ENCODE data around the gene CNGA1. TPM values are rescaled to one million over a fixed set of nuclear protein-coding genes. Genes with fewer than 3 reads are reported as not detected.

The CNGA1 gene
- total and polyA plus RNA-seq, 4 donors: 3.9 to 41.3 (median 17.1) TPM

DNA sequence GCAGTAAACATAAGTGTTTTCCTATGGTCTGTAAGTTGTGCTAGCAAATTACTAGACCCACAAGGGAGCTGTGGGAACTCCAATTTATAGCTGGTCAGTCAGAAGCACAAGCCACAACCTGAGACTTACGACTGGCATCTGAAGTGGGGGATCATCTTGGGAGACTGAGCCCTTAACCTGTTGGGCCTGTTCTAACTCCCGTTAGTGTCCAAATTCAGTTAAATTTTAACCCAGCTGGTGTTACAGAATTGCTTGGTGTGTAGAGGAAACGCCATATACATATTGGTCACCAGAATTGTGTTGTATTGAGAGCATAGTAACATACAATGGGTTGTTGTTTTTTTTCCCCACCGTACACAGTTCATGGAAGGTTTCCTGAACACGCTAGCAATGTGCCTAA, 77.0 kb downstream of the CNGA1 start:
- H3K27me3 ChIP-seq (ENCODE audit: control insufficient read depth in 4 of 4, insufficient read depth in 4 of 4, low read length in 3 of 4): no peaks in the 10 kb centered on the region
- peaks cover 0 to 6% (median 0%) of the 10 kb centered on the region in 4 donors for H3K4me1 ChIP-seq (ENCODE audit: control insufficient read depth in 4 of 4, insufficient read depth in 4 of 4, low read length in 3 of 4)
- H3K36me3 ChIP-seq (ENCODE audit: control insufficient read depth in 4 of 4, insufficient read depth in 3 of 4, low read depth in 1 of 4, low read length in 3 of 4): peaks cover 0 to 3% (median 0%) of the 10 kb centered on the region in 4 donors
- TF ChIP-seq HNF4A (conservative IDR thresholded peaks at IDR 0.05): no peak
- TF ChIP-seq, protein P1, sequence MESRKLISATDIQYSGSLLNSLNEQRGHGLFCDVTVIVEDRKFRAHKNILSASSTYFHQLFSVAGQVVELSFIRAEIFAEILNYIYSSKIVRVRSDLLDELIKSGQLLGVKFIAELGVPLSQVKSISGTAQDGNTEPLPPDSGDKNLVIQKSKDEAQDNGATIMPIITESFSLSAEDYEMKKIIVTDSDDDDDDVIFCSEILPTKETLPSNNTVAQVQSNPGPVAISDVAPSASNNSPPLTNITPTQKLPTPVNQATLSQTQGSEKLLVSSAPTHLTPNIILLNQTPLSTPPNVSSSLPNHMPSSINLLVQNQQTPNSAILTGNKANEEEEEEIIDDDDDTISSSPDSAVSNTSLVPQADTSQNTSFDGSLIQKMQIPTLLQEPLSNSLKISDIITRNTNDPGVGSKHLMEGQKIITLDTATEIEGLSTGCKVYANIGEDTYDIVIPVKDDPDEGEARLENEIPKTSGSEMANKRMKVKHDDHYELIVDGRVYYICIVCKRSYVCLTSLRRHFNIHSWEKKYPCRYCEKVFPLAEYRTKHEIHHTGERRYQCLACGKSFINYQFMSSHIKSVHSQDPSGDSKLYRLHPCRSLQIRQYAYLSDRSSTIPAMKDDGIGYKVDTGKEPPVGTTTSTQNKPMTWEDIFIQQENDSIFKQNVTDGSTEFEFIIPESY (IDR thresholded peaks at IDR 0.05): no peak
- TF ChIP-seq RXRA (IDR thresholded peaks at IDR 0.05): no peak
- H3K9ac ChIP-seq (ENCODE audit: low read depth in 1 of 2, low read length in 2 of 2): no peak overlapping the region
- H3K4me3 ChIP-seq (ENCODE audit: low read depth in 1 of 3, low read length in 3 of 3): no peak overlapping the region
- WGBS: 71% methylated on average over 5 of the region's 5 CpGs
- no peak for DNase-seq (ENCODE audit: low spot score)
- H3K9me3 ChIP-seq (ENCODE audit: control insufficient read depth in 4 of 4, low read length in 3 of 4): no peaks in the 10 kb centered on the region
- no peak overlapping the region for H3K27ac ChIP-seq (ENCODE audit: low read depth in 1 of 2, low read length in 2 of 2)

DNA sequence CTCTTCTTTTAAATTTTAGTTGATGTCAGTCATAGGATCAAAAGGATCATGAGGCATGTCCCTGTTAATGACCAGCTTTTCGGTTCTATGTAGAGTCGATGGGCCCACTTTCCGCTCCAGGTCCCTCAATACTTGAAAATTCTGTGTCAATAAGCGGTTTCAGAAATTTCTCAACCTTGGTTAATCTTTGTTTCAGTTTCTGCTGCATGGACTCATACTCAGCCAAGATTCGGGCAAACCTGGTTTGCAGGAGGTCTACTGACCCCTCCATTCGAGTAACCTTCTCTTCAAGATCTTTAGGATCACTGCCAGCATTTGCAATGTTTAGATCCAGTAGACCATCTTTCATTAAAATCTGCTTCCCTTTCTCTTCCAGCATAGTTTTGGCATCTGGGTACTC, 80.1 kb downstream of the CNGA1 start:
- 65% methylated on average over 6 of the region's 6 CpGs for WGBS
- no peak for DNase-seq (ENCODE audit: low spot score)
- Histone ChIP-seq H3K4me3 (ENCODE audit: low read depth in 1 of 3, low read length in 3 of 3) (no peak overlapping the region), H3K27ac (ENCODE audit: low read depth in 1 of 2, low read length in 2 of 2) (peak overlapping the region in 1 of 2 donors; percentile 43), H3K4me1 (ENCODE audit: control insufficient read depth in 4 of 4, insufficient read depth in 4 of 4, low read length in 3 of 4) (peaks cover 0 to 9% (median under 1%) of the 10 kb centered on the region in 4 donors), H3K9me3 (ENCODE audit: control insufficient read depth in 4 of 4, low read length in 3 of 4) (no peaks in the 10 kb centered on the region), H3K27me3 (ENCODE audit: control insufficient read depth in 4 of 4, insufficient read depth in 4 of 4, low read length in 3 of 4) (no peaks in the 10 kb centered on the region), H3K9ac (ENCODE audit: low read depth in 1 of 2, low read length in 2 of 2) (no peak overlapping the region), H3K36me3 (ENCODE audit: control insufficient read depth in 4 of 4, insufficient read depth in 3 of 4, low read depth in 1 of 4, low read length in 3 of 4) (peaks cover 0 to 3% (median 0%) of the 10 kb centered on the region in 4 donors)
- TF ChIP-seq, protein P2, sequence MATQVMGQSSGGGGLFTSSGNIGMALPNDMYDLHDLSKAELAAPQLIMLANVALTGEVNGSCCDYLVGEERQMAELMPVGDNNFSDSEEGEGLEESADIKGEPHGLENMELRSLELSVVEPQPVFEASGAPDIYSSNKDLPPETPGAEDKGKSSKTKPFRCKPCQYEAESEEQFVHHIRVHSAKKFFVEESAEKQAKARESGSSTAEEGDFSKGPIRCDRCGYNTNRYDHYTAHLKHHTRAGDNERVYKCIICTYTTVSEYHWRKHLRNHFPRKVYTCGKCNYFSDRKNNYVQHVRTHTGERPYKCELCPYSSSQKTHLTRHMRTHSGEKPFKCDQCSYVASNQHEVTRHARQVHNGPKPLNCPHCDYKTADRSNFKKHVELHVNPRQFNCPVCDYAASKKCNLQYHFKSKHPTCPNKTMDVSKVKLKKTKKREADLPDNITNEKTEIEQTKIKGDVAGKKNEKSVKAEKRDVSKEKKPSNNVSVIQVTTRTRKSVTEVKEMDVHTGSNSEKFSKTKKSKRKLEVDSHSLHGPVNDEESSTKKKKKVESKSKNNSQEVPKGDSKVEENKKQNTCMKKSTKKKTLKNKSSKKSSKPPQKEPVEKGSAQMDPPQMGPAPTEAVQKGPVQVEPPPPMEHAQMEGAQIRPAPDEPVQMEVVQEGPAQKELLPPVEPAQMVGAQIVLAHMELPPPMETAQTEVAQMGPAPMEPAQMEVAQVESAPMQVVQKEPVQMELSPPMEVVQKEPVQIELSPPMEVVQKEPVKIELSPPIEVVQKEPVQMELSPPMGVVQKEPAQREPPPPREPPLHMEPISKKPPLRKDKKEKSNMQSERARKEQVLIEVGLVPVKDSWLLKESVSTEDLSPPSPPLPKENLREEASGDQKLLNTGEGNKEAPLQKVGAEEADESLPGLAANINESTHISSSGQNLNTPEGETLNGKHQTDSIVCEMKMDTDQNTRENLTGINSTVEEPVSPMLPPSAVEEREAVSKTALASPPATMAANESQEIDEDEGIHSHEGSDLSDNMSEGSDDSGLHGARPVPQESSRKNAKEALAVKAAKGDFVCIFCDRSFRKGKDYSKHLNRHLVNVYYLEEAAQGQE (IDR thresholded peaks at IDR 0.05): no peak
- TF ChIP-seq RXRA (IDR thresholded peaks at IDR 0.05): no peak
- TF ChIP-seq HNF4A (conservative IDR thresholded peaks at IDR 0.05): peak in 1 of 2 donors; percentile 4
- no peak for TF ChIP-seq RAD21 (IDR thresholded peaks at IDR 0.05)
- TF ChIP-seq HNF4G (IDR thresholded peaks at IDR 0.05): no peak
- TF ChIP-seq TAF1 (conservative IDR thresholded peaks at IDR 0.05): no peak

DNA sequence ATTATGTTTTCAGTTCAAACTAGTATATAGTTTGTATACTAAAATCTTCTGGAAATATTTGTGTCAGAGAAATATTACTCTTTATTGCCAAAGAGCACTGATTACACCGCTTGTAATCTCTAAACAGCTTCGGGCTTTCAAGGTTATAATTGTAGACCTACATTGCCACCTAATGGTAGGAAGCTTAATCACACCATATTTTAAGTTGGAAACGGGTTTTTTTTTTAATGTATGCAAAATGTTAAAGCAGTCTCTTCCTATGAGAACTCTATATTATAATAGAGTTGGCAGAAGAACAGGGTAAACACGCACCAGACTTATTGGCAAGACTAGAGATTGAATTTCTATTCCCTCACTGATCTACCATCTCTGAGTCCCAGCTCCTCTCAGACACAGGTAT, 82.6 kb downstream of the CNGA1 start:
- peaks cover 0 to 9% (median 5%) of the 10 kb centered on the region in 4 donors for H3K4me1 ChIP-seq (ENCODE audit: control insufficient read depth in 4 of 4, insufficient read depth in 4 of 4, low read length in 3 of 4)
- no peaks in the 10 kb centered on the region for H3K9me3 ChIP-seq (ENCODE audit: control insufficient read depth in 4 of 4, low read length in 3 of 4)
- no peak for DNase-seq (ENCODE audit: low spot score)
- H3K4me3 ChIP-seq (ENCODE audit: low read depth in 1 of 3, low read length in 3 of 3): no peak overlapping the region
- no peak overlapping the region for H3K27ac ChIP-seq (ENCODE audit: low read depth in 1 of 2, low read length in 2 of 2)
- 1% methylated on average over 4 of the region's 4 CpGs for WGBS
- H3K9ac ChIP-seq (ENCODE audit: low read depth in 1 of 2, low read length in 2 of 2): no peak overlapping the region
- no peaks in the 10 kb centered on the region for H3K27me3 ChIP-seq (ENCODE audit: control insufficient read depth in 4 of 4, insufficient read depth in 4 of 4, low read length in 3 of 4)
- TF ChIP-seq, protein P3, sequence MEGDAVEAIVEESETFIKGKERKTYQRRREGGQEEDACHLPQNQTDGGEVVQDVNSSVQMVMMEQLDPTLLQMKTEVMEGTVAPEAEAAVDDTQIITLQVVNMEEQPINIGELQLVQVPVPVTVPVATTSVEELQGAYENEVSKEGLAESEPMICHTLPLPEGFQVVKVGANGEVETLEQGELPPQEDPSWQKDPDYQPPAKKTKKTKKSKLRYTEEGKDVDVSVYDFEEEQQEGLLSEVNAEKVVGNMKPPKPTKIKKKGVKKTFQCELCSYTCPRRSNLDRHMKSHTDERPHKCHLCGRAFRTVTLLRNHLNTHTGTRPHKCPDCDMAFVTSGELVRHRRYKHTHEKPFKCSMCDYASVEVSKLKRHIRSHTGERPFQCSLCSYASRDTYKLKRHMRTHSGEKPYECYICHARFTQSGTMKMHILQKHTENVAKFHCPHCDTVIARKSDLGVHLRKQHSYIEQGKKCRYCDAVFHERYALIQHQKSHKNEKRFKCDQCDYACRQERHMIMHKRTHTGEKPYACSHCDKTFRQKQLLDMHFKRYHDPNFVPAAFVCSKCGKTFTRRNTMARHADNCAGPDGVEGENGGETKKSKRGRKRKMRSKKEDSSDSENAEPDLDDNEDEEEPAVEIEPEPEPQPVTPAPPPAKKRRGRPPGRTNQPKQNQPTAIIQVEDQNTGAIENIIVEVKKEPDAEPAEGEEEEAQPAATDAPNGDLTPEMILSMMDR (IDR thresholded peaks at IDR 0.05; ENCODE audit: low read depth, low read length, missing input control): peak; percentile 60
- TF ChIP-seq RAD21 (IDR thresholded peaks at IDR 0.05) (peak; percentile 85), HNF4A (conservative IDR thresholded peaks at IDR 0.05) (peak; percentile 12 to 31)
- TF ChIP-seq, protein P1 (IDR thresholded peaks at IDR 0.05): no peak
- no peaks in the 10 kb centered on the region for H3K36me3 ChIP-seq (ENCODE audit: control insufficient read depth in 4 of 4, insufficient read depth in 3 of 4, low read depth in 1 of 4, low read length in 3 of 4)

All from liver (tissue), 9 donors.